ENCODE measurements around the gene ZNF789.

DNA sequence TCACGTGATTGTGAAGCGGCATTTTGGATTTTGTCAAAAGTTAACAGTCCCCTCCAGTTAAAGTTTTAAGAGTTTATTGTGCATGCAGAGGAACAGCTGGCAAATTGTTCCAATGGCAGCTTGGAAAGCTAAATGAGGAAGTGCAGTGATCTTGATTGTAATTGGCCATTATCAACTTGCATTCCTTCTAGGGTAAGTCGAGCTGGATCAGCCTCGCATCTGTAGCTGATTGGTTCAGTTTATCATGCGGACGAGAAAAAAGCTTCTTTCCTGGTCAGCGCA is 566 bp downstream of the ZNF789 start:
- TF ChIP-seq, protein P1, sequence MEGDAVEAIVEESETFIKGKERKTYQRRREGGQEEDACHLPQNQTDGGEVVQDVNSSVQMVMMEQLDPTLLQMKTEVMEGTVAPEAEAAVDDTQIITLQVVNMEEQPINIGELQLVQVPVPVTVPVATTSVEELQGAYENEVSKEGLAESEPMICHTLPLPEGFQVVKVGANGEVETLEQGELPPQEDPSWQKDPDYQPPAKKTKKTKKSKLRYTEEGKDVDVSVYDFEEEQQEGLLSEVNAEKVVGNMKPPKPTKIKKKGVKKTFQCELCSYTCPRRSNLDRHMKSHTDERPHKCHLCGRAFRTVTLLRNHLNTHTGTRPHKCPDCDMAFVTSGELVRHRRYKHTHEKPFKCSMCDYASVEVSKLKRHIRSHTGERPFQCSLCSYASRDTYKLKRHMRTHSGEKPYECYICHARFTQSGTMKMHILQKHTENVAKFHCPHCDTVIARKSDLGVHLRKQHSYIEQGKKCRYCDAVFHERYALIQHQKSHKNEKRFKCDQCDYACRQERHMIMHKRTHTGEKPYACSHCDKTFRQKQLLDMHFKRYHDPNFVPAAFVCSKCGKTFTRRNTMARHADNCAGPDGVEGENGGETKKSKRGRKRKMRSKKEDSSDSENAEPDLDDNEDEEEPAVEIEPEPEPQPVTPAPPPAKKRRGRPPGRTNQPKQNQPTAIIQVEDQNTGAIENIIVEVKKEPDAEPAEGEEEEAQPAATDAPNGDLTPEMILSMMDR (IDR thresholded peaks at IDR 0.05): no peak
- TF ChIP-seq POLR2AphosphoS5 (IDR thresholded peaks at IDR 0.05; ENCODE audit: insufficient read depth in 1 of 2, low read depth in 1 of 2): no peak
- TF ChIP-seq POLR2A (IDR thresholded peaks at IDR 0.05): no peak

Measured in vagina (tissue), 2 donors.